Astrocyte of the cerebellum (primary cell): ENCODE results near the gene STX10.

Experiments
- DNase-seq: peaks from one replicate; pipeline ENCODE4 v3.0.0-alpha.2; 2011; ENCODE audit warnings: low read depth
- H3K4me3 ChIP-seq: 2 replicates; pipeline ENCODE4 v1.5.1; 2011; ENCODE audit warnings: mild to moderate bottlenecking, low read depth, low read length, moderate library complexity
- CTCF ChIP-seq: IDR thresholded peaks from 2 replicates; pipeline ENCODE4 v1.5.1; 2012; ENCODE audit warnings: low read length, low read depth, moderate library complexity, mild to moderate bottlenecking; ENCODE audit errors: missing control alignments
- in situ Hi-C: cut with HindIII; loops from 2 replicates; pipeline ENCODE4 v1.10.0; 2017; ENCODE audit warnings: low sequenced_read_pairs

The STX10 gene

DNA sequence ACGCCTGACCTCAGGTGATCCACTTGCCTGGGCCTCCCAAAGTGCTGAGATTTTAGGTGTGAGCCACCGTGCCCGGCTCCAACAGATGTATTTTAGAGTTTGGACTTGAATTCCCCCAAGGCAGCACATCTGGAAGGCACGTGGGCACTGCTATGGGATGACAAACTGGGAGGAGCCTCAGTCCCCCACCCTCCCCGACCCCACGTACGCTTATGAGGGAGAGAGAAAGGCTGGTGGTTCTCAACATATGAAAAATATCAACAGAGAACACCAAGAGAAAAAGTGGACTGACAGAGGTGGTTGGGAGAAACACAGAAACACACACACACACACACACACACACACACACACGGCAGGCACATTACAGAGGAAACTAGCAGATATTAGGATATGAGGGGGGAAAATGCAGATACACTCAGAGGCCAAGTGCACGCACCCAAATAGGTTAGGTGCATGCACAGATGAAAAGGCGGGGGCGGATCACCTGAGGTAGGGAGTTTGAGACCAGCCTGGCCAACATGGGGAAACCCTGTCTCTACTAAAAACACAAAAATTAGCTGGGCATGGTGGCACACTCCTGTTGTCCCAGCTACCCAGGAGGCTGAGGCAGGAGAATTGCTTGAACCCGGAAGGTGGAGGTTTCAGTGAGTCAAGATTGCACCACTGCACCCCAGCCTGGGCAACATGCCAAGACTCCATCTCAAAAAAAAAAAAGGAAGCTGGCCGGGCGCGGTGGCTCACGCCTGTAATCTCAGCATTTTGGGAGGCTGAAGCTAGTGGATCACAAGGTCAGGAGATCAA is 3.2 kb downstream of the STX10 start:
- no peak for DNase-seq
- TF ChIP-seq CTCF, result no peak
- in situ Hi-C loops, result no loop called here
- no peak overlapping the region for H3K4me3 ChIP-seq

DNA sequence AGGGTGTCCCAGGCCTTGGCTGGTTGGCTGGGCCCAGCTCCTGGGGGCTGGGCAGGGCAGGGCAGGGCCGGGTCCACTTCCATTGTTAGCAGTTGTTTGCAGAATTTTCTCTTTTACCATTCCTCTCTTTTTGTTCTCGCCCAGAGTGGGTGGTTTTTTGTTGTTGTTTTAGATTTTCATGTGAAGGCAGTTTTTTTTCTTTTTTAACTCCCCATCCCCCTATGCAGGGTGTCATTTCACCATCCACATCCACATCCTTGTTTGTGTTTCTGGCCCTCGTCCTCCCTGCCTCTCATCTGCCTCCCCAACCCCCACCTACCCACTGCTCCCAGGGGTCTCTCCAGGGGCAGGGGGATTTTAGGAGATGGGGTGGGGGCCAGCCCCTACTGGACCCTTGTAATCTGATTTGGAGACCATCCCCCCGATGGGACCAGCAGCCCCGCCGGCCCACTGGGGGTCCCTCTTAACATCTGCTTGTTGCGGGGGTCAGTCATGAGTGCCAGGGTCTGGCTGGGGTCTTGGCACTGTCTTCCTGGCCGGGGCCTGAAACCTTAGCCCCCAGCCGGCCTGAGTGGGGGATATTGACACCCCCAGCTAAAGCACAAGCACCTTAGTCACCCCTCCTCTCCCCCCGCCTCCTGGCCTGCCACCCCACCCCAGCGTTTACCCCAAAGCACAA is 10.4 kb downstream of the STX10 start:
- no peak for TF ChIP-seq CTCF
- no peak overlapping the region for H3K4me3 ChIP-seq
- in situ Hi-C loops, result no loop called here
- DNase-seq, result no peak

GRCh38 chr19:13138916-13139198 is 11.3 kb downstream of the STX10 start:
- H3K4me3 ChIP-seq, result no peak overlapping the region
- no peak for DNase-seq
- in situ Hi-C loops, result no loop called here
- TF ChIP-seq CTCF, result no peak

DNA sequence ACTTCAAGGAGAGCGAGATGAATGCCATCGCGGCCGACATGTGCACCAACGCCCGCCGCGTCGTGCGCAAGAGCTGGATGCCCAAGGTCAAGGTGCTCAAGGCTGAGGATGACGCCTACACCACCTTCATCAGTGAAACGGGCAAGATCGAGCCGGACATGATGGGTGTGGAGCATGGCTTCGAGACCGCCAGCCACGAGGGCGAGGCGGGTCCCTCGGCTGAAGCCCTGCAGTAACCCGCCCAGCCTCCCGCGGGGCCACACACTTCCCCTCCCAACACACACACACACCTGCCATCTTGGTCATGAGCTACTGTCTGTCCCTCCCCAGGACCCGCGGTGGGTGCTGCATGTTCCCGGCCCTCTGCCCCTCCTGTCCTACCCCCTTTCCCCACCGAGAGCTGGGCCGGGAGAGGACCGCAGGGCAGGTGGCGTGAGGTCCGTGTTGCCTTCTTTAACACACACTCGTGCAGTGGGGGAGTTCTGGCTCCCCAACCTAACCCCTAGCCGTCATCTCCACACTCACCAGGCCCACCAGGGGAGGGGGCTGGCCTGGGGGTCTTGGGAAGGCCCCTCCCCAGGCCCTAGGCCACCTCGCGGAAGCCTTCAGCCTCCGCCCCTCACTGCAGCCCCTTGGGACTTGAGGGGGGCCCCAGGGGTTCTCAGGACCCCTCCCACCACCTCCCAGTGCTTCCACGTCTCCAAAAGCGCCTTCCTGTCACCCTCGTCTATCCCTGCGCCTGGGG is 11.8 kb downstream of the STX10 start:
- no peak overlapping the region for H3K4me3 ChIP-seq
- DNase-seq, result no peak
- no peak for TF ChIP-seq CTCF
- in situ Hi-C loops, result no loop called here

DNA sequence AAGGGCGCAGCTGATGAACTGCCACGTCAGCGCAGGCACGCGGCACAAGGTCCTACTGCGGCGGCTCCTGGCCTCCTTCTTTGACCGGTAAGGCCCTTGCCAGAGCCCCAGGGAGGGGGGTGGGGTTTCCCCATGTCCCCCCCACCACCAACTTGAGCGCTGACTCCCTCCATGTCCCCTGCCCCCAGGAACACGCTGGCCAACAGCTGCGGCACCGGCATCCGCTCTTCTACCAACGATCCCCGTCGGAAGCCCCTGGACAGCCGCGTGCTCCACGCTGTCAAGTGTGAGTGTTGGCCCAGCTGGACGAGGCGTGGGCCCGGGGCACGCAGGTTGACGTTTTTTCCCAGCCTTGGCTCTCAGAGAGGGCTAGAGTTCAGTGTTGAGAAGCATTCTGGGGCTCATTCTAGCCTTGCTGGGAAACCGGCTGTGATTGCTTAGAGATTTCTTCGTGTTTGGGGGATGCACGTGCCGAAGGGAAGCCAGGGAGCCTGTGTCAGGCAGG is 12.8 kb downstream of the STX10 start:
- no peak for TF ChIP-seq CTCF
- H3K4me3 ChIP-seq, result no peak overlapping the region
- no peak for DNase-seq
- in situ Hi-C loops, result no loop called here
